WTC11 (cell line): ENCODE data around the gene C10orf105.

Experiments
- CTCF ChIP-seq: fragments of 200-600 bp; IDR thresholded peaks from 2 replicates; pipeline ENCODE4 v1.8.0; 2022; ENCODE audit warnings: antibody characterized with exemption
- ELF4 ChIP-seq: sonication (generic); formaldehyde crosslinking; IDR thresholded peaks from 2 replicates; pipeline ENCODE4 v1.8.1; 2022; ENCODE audit warnings: low read depth, mild to moderate bottlenecking, moderate library complexity, missing genetic modification reagents
- ESRRA ChIP-seq: sonication (generic); formaldehyde crosslinking; IDR thresholded peaks from 2 replicates; pipeline ENCODE4 v1.8.1; 2022; ENCODE audit warnings: mild to moderate bottlenecking, missing genetic modification reagents, borderline replicate concordance
- NR3C1 ChIP-seq: sonication (generic); formaldehyde crosslinking; conservative IDR thresholded peaks from 2 replicates; pipeline ENCODE4 v1.8.1; 2023; ENCODE audit warnings: low read depth, mild to moderate bottlenecking, missing genetic modification reagents
- PREB ChIP-seq: sonication (generic); formaldehyde crosslinking; IDR thresholded peaks from 2 replicates; pipeline ENCODE4 v1.8.1; 2022; ENCODE audit warnings: mild to moderate bottlenecking, missing genetic modification reagents, moderate library complexity, borderline replicate concordance
- SP1 ChIP-seq: sonication (generic); formaldehyde crosslinking; conservative IDR thresholded peaks from 2 replicates; pipeline ENCODE4 v1.8.1; 2022; ENCODE audit warnings: missing genetic modification reagents
- TEAD1 ChIP-seq: sonication (generic); formaldehyde crosslinking; IDR thresholded peaks from 2 replicates; pipeline ENCODE4 v1.8.0; 2022; ENCODE audit warnings: mild to moderate bottlenecking, missing genetic modification reagents
- USF2 ChIP-seq: sonication (generic); formaldehyde crosslinking; IDR thresholded peaks from 2 replicates; pipeline ENCODE4 v1.8.1; 2023; ENCODE audit warnings: mild to moderate bottlenecking, missing genetic modification reagents, moderate library complexity
- ZNF138 ChIP-seq: sonication (generic); formaldehyde crosslinking; conservative IDR thresholded peaks from 2 replicates; pipeline ENCODE4 v1.8.1; 2022; ENCODE audit warnings: mild to moderate bottlenecking, moderate library complexity, missing genetic modification reagents
- TF ChIP-seq, protein P1 (sequence below): sonication (generic); formaldehyde crosslinking; conservative IDR thresholded peaks from 2 replicates; pipeline ENCODE4 v1.8.1; 2023; ENCODE audit warnings: mild to moderate bottlenecking, low read depth, missing genetic modification reagents, moderate library complexity
- TF ChIP-seq, protein P2 (sequence below): sonication (generic); formaldehyde crosslinking; IDR thresholded peaks from 2 replicates; pipeline ENCODE4 v1.8.0; 2022; ENCODE audit warnings: mild to moderate bottlenecking, missing genetic modification reagents

DNA sequence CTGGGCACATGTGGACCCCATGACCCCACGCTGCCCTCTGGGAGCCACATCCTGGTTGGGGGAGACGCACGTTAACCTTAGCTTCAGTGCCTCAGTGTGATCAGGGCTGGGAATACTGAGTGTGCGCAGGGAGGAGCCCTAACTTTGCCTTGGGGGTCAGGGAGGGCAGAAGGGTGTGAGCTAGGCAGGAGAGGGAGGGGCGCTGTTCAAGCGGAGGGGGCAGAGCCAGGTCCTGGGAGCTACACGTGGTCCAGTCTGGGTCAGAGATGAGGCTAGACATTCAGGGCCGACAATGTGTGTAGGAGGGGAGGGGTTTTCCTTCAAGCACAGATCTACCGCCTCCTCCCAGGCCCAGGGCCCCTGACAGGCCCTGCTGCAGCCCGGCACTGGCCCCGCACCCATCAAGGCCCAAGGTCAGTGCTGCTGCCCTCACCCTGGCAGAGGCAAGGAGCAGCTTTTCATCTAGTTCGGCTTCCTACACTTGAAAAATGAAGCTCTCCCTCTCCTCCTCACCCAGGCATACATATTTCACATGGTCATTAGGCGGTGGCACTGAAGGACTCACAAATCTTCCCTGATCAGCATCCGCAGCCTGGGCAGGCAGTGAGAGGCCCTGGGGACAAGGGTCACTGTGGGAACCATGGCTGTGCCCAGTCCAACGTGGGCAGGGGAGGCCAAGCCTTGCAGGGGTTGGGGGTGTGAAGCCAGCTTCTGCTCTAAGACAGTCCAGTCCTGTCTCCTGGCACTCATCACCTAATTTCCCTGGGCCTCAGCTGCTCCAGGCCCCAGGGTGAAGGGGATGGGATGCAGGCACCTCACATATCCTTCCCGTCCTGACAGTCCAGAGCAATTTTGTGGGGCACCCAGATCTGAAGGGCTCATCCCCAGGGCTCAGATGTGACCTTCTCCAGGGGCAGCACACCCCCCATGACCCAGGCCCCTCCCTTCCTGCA lies 47.3 kb downstream of the C10orf105 start:
- no peak for TF ChIP-seq SP1 (CRISPR knock-in tag)
- TF ChIP-seq CTCF: no peak
- no peak for TF ChIP-seq USF2
- no peak for TF ChIP-seq ESRRA (CRISPR knock-in tag)
- TF ChIP-seq ELF4 (CRISPR knock-in tag): no peak
- TF ChIP-seq TEAD1 (CRISPR knock-in tag): no peak
- TF ChIP-seq, protein P1, sequence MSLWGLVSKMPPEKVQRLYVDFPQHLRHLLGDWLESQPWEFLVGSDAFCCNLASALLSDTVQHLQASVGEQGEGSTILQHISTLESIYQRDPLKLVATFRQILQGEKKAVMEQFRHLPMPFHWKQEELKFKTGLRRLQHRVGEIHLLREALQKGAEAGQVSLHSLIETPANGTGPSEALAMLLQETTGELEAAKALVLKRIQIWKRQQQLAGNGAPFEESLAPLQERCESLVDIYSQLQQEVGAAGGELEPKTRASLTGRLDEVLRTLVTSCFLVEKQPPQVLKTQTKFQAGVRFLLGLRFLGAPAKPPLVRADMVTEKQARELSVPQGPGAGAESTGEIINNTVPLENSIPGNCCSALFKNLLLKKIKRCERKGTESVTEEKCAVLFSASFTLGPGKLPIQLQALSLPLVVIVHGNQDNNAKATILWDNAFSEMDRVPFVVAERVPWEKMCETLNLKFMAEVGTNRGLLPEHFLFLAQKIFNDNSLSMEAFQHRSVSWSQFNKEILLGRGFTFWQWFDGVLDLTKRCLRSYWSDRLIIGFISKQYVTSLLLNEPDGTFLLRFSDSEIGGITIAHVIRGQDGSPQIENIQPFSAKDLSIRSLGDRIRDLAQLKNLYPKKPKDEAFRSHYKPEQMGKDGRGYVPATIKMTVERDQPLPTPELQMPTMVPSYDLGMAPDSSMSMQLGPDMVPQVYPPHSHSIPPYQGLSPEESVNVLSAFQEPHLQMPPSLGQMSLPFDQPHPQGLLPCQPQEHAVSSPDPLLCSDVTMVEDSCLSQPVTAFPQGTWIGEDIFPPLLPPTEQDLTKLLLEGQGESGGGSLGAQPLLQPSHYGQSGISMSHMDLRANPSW: no peak
- no peak for TF ChIP-seq PREB (CRISPR knock-in tag)
- no peak for TF ChIP-seq ZNF138 (CRISPR knock-in tag)
- no peak for TF ChIP-seq NR3C1
- TF ChIP-seq, protein P2, sequence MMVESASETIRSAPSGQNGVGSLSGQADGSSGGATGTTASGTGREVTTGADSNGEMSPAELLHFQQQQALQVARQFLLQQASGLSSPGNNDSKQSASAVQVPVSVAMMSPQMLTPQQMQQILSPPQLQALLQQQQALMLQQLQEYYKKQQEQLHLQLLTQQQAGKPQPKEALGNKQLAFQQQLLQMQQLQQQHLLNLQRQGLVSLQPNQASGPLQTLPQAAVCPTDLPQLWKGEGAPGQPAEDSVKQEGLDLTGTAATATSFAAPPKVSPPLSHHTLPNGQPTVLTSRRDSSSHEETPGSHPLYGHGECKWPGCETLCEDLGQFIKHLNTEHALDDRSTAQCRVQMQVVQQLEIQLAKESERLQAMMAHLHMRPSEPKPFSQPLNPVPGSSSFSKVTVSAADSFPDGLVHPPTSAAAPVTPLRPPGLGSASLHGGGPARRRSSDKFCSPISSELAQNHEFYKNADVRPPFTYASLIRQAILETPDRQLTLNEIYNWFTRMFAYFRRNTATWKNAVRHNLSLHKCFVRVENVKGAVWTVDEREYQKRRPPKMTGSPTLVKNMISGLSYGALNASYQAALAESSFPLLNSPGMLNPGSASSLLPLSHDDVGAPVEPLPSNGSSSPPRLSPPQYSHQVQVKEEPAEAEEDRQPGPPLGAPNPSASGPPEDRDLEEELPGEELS (CRISPR knock-in tag): no peak
